Tibial nerve (tissue), 4 donors: Measurements from ENCODE around the gene SP2.
A peak's percentile ranks its signal among the peaks of the same experiment; 100 is the strongest.

Experiments used
- CTCF ChIP-seq, 5 experiments: fragments of 200-600 bp in 3 of 5; fragments of 450-650 bp in 2 of 5; sonication (generic) in 3 of 5; IDR thresholded peaks; one replicate each; pipeline ENCODE4 v1.5.1; 2016 to 2019; ENCODE audit warnings: antibody characterized with exemption in 5 of 5, mild to moderate bottlenecking in 3 of 5, moderate library complexity in 2 of 5
- EP300 ChIP-seq, 2 donors: sonication (generic); formaldehyde crosslinking; IDR thresholded peaks; one replicate each; pipeline ENCODE4 v1.6.1; 2017; ENCODE audit warnings: antibody characterized with exemption in 2 of 2, mild to moderate bottlenecking in 1 of 2
- POLR2A ChIP-seq, 2 donors: fragments of 450-650 bp; IDR thresholded peaks; one replicate each; pipeline ENCODE4 v1.6.1; 2017; ENCODE audit warnings: antibody characterized with exemption in 2 of 2, mild to moderate bottlenecking in 2 of 2, moderate library complexity in 2 of 2

- TF ChIP-seq EP300 (IDR thresholded peaks at IDR 0.05) (no peak), CTCF (IDR thresholded peaks at IDR 0.05) (peak in 2 of 5 experiments; percentile 18 to 20), POLR2A (IDR thresholded peaks at IDR 0.05) (no peak)
These were observed 48.5 kb upstream of the SP2 start for GRCh38 chr17:47847341-47848197.
